GM10847 (cell line): ENCODE data around the gene ARFGEF2.

Experiments used
- POLR2A ChIP-seq: IDR thresholded peaks from 2 replicates; pipeline ENCODE4 v1.6.1; 2011; ENCODE audit not compliant: insufficient read length; ENCODE audit errors: extremely low read depth

ARFGEF2 gene

GRCh38 chr20:48916699-48917098 is 4.8 kb upstream of the ARFGEF2 start:
- no peak for TF ChIP-seq POLR2A

- TF ChIP-seq POLR2A: no peak
These were observed 2.1 kb upstream of the ARFGEF2 start for GRCh38 chr20:48919336-48919881.

GRCh38 chr20:48919882-48920526 is 1.5 kb upstream of the ARFGEF2 start:
- TF ChIP-seq POLR2A: no peak

GRCh38 chr20:48920527-48921167 is 864 bp upstream of the ARFGEF2 start:
- no peak for TF ChIP-seq POLR2A

GRCh38 chr20:48921883-48922820 is 641 bp downstream of the ARFGEF2 start:
- no peak for TF ChIP-seq POLR2A

GRCh38 chr20:48923149-48923718 is 1.7 kb downstream of the ARFGEF2 start:
- TF ChIP-seq POLR2A: no peak

GRCh38 chr20:48924756-48925109 is 3.2 kb downstream of the ARFGEF2 start:
- TF ChIP-seq POLR2A: no peak

- TF ChIP-seq POLR2A: no peak
These were observed 4.8 kb downstream of the ARFGEF2 start for GRCh38 chr20:48926267-48926666.

- TF ChIP-seq POLR2A: no peak
These were observed 5.3 kb downstream of the ARFGEF2 start for GRCh38 chr20:48926821-48927220.

GRCh38 chr20:48928832-48929725 is 7.6 kb downstream of the ARFGEF2 start:
- TF ChIP-seq POLR2A: no peak

- no peak for TF ChIP-seq POLR2A
These were observed 8.5 kb downstream of the ARFGEF2 start for GRCh38 chr20:48930035-48930434.

GRCh38 chr20:48930878-48931277 is 9.4 kb downstream of the ARFGEF2 start:
- no peak for TF ChIP-seq POLR2A

- TF ChIP-seq POLR2A: no peak
These were observed 10.2 kb downstream of the ARFGEF2 start for GRCh38 chr20:48931527-48932374.
